GM23248 (cell line): ENCODE data around the gene CXCR3. TPM values are rescaled to one million over a fixed set of nuclear protein-coding genes. Genes with fewer than 3 reads are reported as not detected.
"Not testable (repeated sequence)": the region's sequence is repeated elsewhere in the genome, so short reads cannot be mapped to it uniquely, and the experiment has no call there.

Source experiments
- DNase-seq: peaks from one replicate; pipeline ENCODE4 v3.0.0-alpha.2; 2015
- H2AFZ ChIP-seq: fragments of 200-600 bp; sonication (generic); 2 replicates; pipeline ENCODE4 v1.6.1; 2016; ENCODE audit warnings: antibody characterized with exemption
- H3F3A ChIP-seq: fragments of 200-600 bp; sonication (generic); 2 replicates; pipeline ENCODE4 v1.6.1; 2016; ENCODE audit warnings: mild to moderate bottlenecking, antibody characterized with exemption, mixed run types; ENCODE audit not compliant: insufficient read depth
- H3K27ac ChIP-seq: fragments of 200-600 bp; sonication (generic); 2 replicates; pipeline ENCODE4 v1.5.1; 2016; ENCODE audit warnings: mild to moderate bottlenecking
- H3K27me3 ChIP-seq: fragments of 200-600 bp; sonication (generic); replicated peaks from 2 replicates; pipeline ENCODE4 v1.6.1; 2016; ENCODE audit warnings: mild to moderate bottlenecking; ENCODE audit not compliant: insufficient read depth
- H3K36me3 ChIP-seq: fragments of 200-600 bp; sonication (generic); 2 replicates; pipeline ENCODE4 v1.6.1; 2016; ENCODE audit warnings: low read depth, mild to moderate bottlenecking
- H3K4me1 ChIP-seq: fragments of 200-600 bp; sonication (generic); 2 replicates; pipeline ENCODE4 v1.6.1; 2016; ENCODE audit warnings: mild to moderate bottlenecking; ENCODE audit not compliant: insufficient read depth
- H3K4me2 ChIP-seq: fragments of 200-600 bp; sonication (generic); one replicate; pipeline ENCODE4 v1.6.1; 2016; ENCODE audit warnings: mild to moderate bottlenecking; ENCODE audit not compliant: unreplicated experiment
- H3K4me3 ChIP-seq: fragments of 200-600 bp; sonication (generic); 2 replicates; pipeline ENCODE4 v1.5.1; 2016; ENCODE audit warnings: mild to moderate bottlenecking
- H3K79me2 ChIP-seq: fragments of 200-600 bp; sonication (generic); 2 replicates; pipeline ENCODE4 v1.6.1; 2016; ENCODE audit warnings: mild to moderate bottlenecking; ENCODE audit not compliant: insufficient read depth
- H3K9ac ChIP-seq: fragments of 200-600 bp; sonication (generic); 2 replicates; pipeline ENCODE4 v1.6.1; 2016; ENCODE audit warnings: mild to moderate bottlenecking
- H3K9me2 ChIP-seq: fragments of 200-600 bp; sonication (generic); 2 replicates; pipeline ENCODE4 v1.6.1; 2016; ENCODE audit warnings: mixed run types, mild to moderate bottlenecking, moderate library complexity; ENCODE audit not compliant: insufficient read depth
- H3K9me3 ChIP-seq: fragments of 200-600 bp; sonication (generic); one replicate; pipeline ENCODE4 v1.6.1; 2017; ENCODE audit warnings: low read depth
- H4K20me1 ChIP-seq: fragments of 200-600 bp; sonication (generic); 2 replicates; pipeline ENCODE4 v1.6.0; 2016; ENCODE audit not compliant: insufficient read depth
- EZH2 ChIP-seq: fragments of 200-600 bp; sonication (generic); IDR thresholded peaks from 2 replicates; pipeline ENCODE4 v1.6.1; 2018; ENCODE audit warnings: antibody characterized with exemption, mild to moderate bottlenecking; ENCODE audit not compliant: insufficient read depth, poor library complexity, severe bottlenecking
- EZH2phosphoT487 ChIP-seq: fragments of 200-600 bp; sonication (generic); IDR thresholded peaks from 2 replicates; pipeline ENCODE4 v1.6.1; 2018; ENCODE audit warnings: antibody characterized with exemption, moderate library complexity, mild to moderate bottlenecking, low read depth; ENCODE audit not compliant: insufficient read depth
- WGBS, 2 experiments: methylation state at CpG; one replicate each; pipeline ENCODE4 v1.1.6; 2015 to 2017; ENCODE audit warnings: low lambda C conversion rate in 2 of 2, low coverage in 1 of 2; ENCODE audit errors: missing lambda C conversion rate in 2 of 2; 5-methylcytosine and 5-hydroxymethylcytosine counted together
- in situ Hi-C: fragments of 300-500 bp; cut with MboI; formaldehyde crosslinking; loops from 2 replicates; pipeline ENCODE4 v1.15.0; 2020
- polyA plus RNA-seq: library from polyadenylated mRNA; unstranded; fragments of >200 nt; fragmentation: Nextera tagmentation; extraction: Ambion mirVana; gene quantifications from 2 replicates; pipeline ENCODE4 v1.2.1, GENCODE V29; 2016
- total RNA-seq: library from RNA; depleted of rRNA; stranded (reverse); fragments of >200 nt; shearing (Covaris generic); gene quantifications from 2 replicates; pipeline ENCODE4 v1.2.3, GENCODE V29; 2014; rRNA removed

Gene CXCR3
- total and polyA plus RNA-seq, 2 experiments from 2014 or later: not detected

GRCh38 chrX:71573590-71573989, 44.7 kb downstream of the CXCR3 start:
- Histone ChIP-seq H3K79me2 (peaks cover 28% of the 10 kb centered on the region), H3K36me3 (peaks cover 43% of the 10 kb centered on the region), H2AFZ (no peak overlapping the region), H3K9me2 (no peaks in the 10 kb centered on the region), H3K9ac (no peak overlapping the region), H3F3A (peaks cover 10% of the 10 kb centered on the region; the same call in 1 of the 2 replicates), H3K4me1 (no peaks in the 10 kb centered on the region), H3K4me2 (no peak overlapping the region), H3K4me3 (no peak overlapping the region), H3K27me3 (no peaks in the 10 kb centered on the region), H3K9me3 (no peaks in the 10 kb centered on the region), H4K20me1 (no peaks in the 10 kb centered on the region), H3K27ac (no peak overlapping the region)
- WGBS, 2 experiments: 100% methylated on average over 2 of the region's 2 CpGs
- in situ Hi-C loops: no loop called here
- no peak for DNase-seq
- no peak for TF ChIP-seq EZH2phosphoT487
- no peak for TF ChIP-seq EZH2

GRCh38 chrX:71571390-71571789, 46.9 kb downstream of the CXCR3 start:
- H3K9ac ChIP-seq, H3K4me2 ChIP-seq, H3K27me3 ChIP-seq, H4K20me1 ChIP-seq, H2AFZ ChIP-seq, H3K4me1 ChIP-seq, H3K4me3 ChIP-seq, H3K9me2 ChIP-seq, DNase-seq, H3K27ac ChIP-seq, in situ Hi-C loops, H3K9me3 ChIP-seq: not testable (repeated sequence)
- 88 to 89% methylated on average over 8 of the region's 8 CpGs for WGBS, 2 experiments
- Histone ChIP-seq H3K79me2 (peaks cover 33% of the 10 kb centered on the region), H3F3A (peaks cover 10% of the 10 kb centered on the region; the same call in 1 of the 2 replicates), H3K36me3 (peaks cover 54% of the 10 kb centered on the region)

Other genes starting within 250 kb of the CXCR3 start
- gene OGT, start 85.4 kb downstream of the CXCR3 start, total RNA-seq: 97.1 and 119 TPM in 2 replicates
- 31.5 and 42.1 TPM in 2 replicates for gene OGT, start 85.4 kb downstream of the CXCR3 start, polyA plus RNA-seq
- gene GCNA, start 40.1 kb downstream of the CXCR3 start, total RNA-seq: 2.2 and 2.5 TPM in 2 replicates
- gene GCNA, start 40.1 kb downstream of the CXCR3 start, polyA plus RNA-seq: 0.99 and 1.5 TPM in 2 replicates
- gene CXorf49, start 99.8 kb upstream of the CXCR3 start, total RNA-seq: not detected in 2 replicates
- not detected in 2 replicates for gene CXorf49, start 99.8 kb upstream of the CXCR3 start, polyA plus RNA-seq
- not detected in 2 replicates for gene CXorf49B, start 144.8 kb upstream of the CXCR3 start, total RNA-seq
- gene CXorf49B, start 144.8 kb upstream of the CXCR3 start, polyA plus RNA-seq: not detected in 2 replicates